Activated T-cell treated with anti-CD3 and anti-CD28 coated beads for 24 hours (primary cell): ENCODE measurements around the gene ZNF593OS.

Source experiments
- DNase-seq: peaks from one replicate; pipeline ENCODE4 v3.0.0-alpha.2; 2020; ENCODE audit warnings: low read depth

Gene ZNF593OS

DNA sequence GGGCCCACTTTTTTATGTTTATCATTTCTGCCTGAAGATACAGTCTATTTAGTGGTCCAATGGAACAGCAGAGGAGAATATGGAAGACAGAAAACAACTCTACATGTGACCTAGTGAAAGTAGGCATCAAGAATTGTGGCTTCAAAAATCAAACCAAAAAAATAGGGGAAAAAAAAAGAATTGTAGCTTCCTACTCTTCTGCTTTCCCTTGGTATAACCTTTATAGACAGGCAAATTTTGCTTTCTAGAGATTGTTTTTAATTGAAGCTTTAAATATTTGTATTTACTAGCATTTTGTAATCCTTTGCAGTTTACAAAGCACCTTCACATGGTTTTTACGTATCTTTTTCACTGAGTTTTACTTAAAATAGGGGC lies 45.7 kb downstream of the ZNF593OS start:
- no peak for DNase-seq

DNA sequence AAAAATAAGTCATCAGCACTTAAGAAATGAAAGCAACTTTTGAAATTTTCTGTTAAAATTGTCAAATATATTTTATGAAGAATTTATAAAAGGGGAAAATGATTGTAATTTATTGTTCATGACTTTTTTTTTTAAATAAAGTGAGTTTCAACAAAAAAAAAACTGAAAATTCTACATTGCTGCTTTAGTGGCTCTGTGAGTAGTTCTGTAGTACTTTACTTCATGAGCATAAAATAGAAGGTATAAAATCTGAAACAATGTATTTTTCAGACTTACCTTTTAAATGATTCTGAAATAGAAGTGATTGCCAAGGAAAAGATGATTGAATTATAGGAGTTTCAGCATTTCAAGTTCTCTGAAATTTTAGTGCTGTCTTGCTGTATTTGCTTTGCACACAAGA lies 46.2 kb downstream of the ZNF593OS start:
- DNase-seq: no peak

DNA sequence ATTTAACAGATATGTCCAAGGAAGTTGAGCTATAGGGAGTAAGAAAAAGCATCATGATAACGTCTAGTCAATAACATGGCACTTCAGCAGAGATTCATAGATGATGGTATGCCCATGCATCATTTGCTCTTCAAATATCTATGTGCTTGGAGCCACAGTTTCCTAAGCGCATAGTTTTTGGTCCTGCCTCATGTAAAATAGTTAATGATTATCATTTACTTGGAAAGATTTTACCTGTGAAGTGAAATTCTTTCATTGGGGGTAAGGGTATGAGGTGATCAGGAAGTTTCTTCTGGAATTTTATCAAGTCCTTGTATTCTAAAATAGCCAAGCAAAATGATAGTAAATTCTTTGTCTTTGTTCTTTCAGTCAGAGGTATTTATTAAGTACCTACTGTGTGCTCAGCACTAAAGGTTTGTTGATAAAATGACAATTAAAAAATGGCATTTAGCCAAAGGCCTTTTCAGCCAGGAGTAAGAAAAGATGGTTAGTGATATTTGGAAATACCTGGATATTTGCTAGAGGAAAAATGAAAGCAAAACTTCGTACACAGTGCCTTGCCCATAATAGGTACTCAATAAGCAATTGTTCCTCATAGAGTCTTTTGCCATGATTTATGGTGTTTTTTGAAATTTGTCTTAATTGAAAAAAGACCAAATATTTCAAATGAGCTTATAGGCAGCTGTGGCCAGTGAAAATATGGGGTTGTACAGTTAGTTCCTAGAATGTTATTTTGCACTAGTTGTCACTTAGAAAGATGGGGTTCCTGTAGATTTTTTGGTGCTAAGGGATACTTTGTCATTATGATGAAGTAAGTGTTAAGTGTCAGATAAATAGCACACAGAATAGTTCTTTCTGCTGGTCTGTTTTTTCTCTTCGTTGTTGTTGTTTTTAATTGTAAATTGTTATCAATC lies 47.0 kb downstream of the ZNF593OS start:
- DNase-seq: no peak

DNA sequence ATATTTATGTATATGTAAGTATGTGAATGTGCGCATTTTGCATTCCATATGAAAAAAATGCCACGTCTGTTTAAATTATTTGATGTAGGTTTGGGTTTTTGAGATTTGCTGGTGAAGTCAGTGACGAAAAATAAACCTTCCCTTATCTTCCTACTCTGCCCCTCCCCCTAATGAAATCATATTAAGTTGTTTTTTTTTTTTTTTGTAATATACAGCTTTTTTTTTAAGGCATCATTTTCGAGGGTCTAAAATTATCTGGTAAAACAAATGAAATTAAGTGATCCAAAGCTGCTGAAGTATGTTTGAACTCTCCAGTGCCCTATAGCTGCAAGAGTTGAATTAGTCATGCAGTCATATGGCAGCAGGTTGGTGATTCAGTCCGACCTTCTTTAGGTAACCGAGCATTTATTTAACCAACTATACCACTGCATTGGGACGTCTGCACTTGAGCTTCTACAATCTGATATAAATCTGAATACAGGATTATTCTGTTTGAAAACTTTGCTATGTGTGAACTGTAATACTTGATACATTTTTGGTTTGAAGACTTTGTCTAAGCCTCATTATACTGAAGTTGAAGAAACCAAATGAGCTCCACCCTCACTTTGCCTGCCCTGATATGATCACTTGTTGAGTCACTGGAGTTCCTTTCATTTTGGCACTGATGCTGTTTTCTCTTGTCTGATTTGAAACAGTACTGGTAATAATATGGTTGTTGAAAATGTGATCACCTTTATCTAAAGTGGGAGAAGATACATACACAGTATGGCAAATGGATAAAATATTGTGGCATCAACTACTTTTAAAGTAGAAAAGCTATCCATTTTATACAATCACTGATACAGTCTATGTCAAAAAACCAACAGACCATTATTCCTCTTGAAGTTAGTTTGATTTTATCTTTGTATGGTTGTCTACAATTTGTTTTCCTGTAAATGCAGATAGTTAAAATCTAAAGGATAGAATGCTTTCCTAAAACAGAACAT lies 48.4 kb downstream of the ZNF593OS start:
- no peak for DNase-seq

DNA sequence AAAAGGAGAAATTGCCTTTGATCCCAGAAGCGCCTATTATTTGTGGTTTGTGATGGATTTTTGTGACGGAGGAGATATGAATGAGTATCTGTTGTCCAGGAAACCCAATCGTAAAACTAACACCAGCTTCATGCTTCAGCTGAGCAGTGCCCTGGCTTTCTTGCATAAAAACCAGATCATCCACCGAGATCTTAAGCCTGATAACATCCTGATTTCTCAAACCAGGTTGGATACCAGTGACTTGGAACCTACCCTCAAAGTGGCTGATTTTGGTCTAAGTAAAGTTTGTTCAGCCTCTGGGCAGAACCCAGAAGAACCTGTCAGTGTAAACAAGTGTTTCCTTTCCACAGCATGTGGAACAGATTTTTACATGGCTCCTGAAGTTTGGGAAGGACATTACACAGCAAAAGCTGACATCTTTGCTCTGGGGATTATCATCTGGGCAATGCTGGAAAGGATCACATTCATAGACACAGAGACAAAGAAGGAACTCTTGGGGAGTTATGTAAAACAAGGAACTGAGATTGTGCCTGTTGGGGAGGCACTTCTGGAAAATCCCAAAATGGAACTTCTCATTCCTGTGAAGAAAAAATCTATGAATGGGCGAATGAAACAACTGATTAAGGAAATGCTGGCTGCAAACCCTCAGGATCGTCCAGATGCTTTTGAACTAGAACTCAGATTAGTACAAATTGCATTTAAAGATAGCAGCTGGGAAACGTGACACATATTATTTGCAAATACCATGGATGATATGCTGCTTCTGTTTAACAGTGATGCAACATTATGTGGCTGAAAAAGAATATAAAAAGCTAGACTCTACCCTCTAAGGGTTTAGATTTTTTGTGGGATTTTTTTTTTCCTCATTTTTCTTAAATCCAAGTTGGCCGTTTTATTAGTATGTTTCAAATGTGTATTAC lies 49.5 kb downstream of the ZNF593OS start:
- no peak for DNase-seq

DNA sequence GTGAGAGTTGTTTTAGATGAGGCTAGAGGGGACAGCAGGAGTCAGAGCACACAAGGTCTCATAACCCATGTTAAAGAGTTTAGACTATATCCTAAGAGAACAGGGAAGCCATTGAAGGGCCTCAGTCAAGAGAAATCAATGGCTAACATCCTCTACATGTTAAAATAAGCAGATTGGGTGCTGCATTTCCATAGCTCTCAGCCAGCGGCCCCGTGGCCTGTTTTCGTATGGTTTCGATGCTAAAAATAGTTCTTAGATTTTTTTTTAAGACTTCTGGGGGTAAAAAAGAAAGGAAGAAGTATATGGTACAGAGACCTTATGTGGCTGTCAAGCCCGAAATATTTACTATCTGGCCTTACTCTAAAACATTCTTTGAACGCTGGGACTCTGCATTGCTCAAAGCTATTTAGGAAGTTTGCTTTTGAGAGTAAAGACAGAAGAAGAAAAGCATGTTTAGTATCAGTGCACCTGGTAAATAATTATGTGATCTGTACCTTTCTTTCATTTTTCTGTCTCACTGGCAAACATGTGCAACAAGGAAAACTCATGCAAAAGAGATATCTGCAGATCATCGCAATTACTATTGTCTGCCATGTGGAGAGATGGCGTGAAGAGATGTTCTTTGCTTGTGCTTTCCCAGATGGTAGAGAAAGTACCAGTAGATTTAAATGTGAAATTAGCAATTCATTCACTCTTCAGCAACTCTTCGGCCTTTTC lies 51.6 kb downstream of the ZNF593OS start:
- no peak for DNase-seq
